Measurements from ENCODE around the gene OR7C2.
"Not testable (repeated sequence)": the region's sequence is repeated elsewhere in the genome, so short reads cannot be mapped to it uniquely, and the experiment has no call there.

GRCh38 chr19:14949413-14949812 is 8.1 kb downstream of the OR7C2 start:
- not testable (repeated sequence) for TF ChIP-seq CTCF, POLR2AphosphoS5, EP300 (IDR thresholded peaks at IDR 0.05)

Data from suprapubic skin (tissue), 4 donors.